ENCODE data around the gene NBAS.

DNA sequence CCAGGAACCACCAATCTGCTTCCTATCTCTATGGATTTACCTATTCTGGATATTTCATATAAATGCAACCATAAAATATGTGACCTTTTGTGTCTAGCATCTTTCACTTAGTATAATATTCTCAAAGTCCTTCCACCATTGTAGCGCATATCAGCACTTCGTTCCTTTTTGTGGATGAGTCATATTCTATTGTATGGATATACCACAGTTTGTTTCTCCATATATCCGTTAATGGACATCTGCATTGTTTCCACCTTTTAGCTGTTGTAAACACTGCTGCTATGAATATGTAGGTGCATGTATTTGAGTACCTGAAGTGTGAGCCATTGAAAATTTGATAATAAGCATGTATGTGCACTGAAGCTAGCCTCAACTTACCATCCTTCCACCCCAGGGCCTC, 80.1 kb downstream of the NBAS start:
- no peak for TF ChIP-seq POLR2AphosphoS5 (IDR thresholded peaks at IDR 0.05; ENCODE audit: low read depth, low read length)
- no peak for TF ChIP-seq TAF1 (IDR thresholded peaks at IDR 0.05; ENCODE audit: borderline replicate concordance, insufficient read depth, low read length)
- TF ChIP-seq, protein P1, sequence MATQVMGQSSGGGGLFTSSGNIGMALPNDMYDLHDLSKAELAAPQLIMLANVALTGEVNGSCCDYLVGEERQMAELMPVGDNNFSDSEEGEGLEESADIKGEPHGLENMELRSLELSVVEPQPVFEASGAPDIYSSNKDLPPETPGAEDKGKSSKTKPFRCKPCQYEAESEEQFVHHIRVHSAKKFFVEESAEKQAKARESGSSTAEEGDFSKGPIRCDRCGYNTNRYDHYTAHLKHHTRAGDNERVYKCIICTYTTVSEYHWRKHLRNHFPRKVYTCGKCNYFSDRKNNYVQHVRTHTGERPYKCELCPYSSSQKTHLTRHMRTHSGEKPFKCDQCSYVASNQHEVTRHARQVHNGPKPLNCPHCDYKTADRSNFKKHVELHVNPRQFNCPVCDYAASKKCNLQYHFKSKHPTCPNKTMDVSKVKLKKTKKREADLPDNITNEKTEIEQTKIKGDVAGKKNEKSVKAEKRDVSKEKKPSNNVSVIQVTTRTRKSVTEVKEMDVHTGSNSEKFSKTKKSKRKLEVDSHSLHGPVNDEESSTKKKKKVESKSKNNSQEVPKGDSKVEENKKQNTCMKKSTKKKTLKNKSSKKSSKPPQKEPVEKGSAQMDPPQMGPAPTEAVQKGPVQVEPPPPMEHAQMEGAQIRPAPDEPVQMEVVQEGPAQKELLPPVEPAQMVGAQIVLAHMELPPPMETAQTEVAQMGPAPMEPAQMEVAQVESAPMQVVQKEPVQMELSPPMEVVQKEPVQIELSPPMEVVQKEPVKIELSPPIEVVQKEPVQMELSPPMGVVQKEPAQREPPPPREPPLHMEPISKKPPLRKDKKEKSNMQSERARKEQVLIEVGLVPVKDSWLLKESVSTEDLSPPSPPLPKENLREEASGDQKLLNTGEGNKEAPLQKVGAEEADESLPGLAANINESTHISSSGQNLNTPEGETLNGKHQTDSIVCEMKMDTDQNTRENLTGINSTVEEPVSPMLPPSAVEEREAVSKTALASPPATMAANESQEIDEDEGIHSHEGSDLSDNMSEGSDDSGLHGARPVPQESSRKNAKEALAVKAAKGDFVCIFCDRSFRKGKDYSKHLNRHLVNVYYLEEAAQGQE (IDR thresholded peaks at IDR 0.05; ENCODE audit: insufficient read depth in 1 of 2, low read depth in 2 of 2, low read length in 2 of 2) = no peak

Measured in PFSK-1 (cell line).